HPDE6-E6E7 (cell line): ENCODE data around the gene ZFHX3.

Experiments used
- DNase-seq: peaks from one replicate; pipeline ENCODE4 v3.0.0; 2011; ENCODE audit warnings: missing footprints; ENCODE audit errors: extremely low spot score

The ZFHX3 gene

GRCh38 chr16:72848028-72848400, 199.9 kb downstream of the ZFHX3 start:
- DNase-seq, result no peak

GRCh38 chr16:72847187-72848027, 200.5 kb downstream of the ZFHX3 start:
- no peak for DNase-seq

- no peak for DNase-seq
These were observed 201.3 kb downstream of the ZFHX3 start for GRCh38 chr16:72846594-72846993.

GRCh38 chr16:72845322-72846020, 202.5 kb downstream of the ZFHX3 start:
- no peak for DNase-seq

- DNase-seq, result no peak
These were observed 203.6 kb downstream of the ZFHX3 start for GRCh38 chr16:72844225-72844920.

GRCh38 chr16:72841506-72841905, 206.4 kb downstream of the ZFHX3 start:
- DNase-seq, result no peak

- DNase-seq, result no peak
These were observed 207.1 kb downstream of the ZFHX3 start for GRCh38 chr16:72840631-72841381.

- no peak for DNase-seq
These were observed 209.0 kb downstream of the ZFHX3 start for GRCh38 chr16:72838951-72839350.

GRCh38 chr16:72838586-72838910, 209.4 kb downstream of the ZFHX3 start:
- DNase-seq, result no peak

GRCh38 chr16:72837846-72838585, 209.9 kb downstream of the ZFHX3 start:
- DNase-seq, result no peak

- DNase-seq, result no peak
These were observed 210.9 kb downstream of the ZFHX3 start for GRCh38 chr16:72836985-72837384.

GRCh38 chr16:72836181-72836580, 211.7 kb downstream of the ZFHX3 start:
- no peak for DNase-seq

- DNase-seq, result no peak
These were observed 212.8 kb downstream of the ZFHX3 start for GRCh38 chr16:72835086-72835485.

- no peak for DNase-seq
These were observed 213.4 kb downstream of the ZFHX3 start for GRCh38 chr16:72834499-72834898.

GRCh38 chr16:72833969-72834368, 214.0 kb downstream of the ZFHX3 start:
- no peak for DNase-seq

GRCh38 chr16:72833482-72833881, 214.4 kb downstream of the ZFHX3 start:
- DNase-seq, result no peak

- DNase-seq, result peak; percentile 90
These were observed 215.2 kb downstream of the ZFHX3 start for GRCh38 chr16:72832621-72833248.

GRCh38 chr16:72829846-72830775, 217.8 kb downstream of the ZFHX3 start:
- no peak for DNase-seq

- DNase-seq, result no peak
These were observed 220.1 kb downstream of the ZFHX3 start for GRCh38 chr16:72827866-72828265.
